ENCODE measurements around the gene NEIL3. TPM values are rescaled to one million over a fixed set of nuclear protein-coding genes. Genes with fewer than 3 reads are reported as not detected.

The NEIL3 gene
- total RNA-seq, 1 experiment from 2014 or later, result 6.3 TPM

DNA sequence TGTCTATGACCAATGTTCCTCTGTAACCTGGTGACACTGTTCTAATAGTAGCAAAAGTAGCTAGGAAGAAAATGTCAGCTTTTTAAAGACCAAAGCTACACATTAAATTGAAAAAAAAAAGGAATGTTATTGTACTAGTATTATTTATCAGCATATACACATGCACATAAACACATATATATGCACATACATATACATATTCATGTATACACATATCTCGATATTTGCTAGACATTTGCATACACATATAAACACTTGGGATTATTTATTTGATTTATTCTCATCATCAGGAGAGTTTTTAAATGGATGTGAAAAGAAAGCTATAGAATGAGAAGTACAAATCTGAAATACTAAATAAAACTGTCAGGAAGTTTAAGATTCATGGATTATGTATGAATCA, 21.3 kb upstream of the NEIL3 start:
- Histone ChIP-seq H2BK12ac (ENCODE audit: insufficient read length, low read depth, low read length) (no peak overlapping the region), H3K23ac (ENCODE audit: insufficient read length, low read depth, low read length) (no peak overlapping the region), H2BK5ac (ENCODE audit: insufficient read length, low read length) (no peak overlapping the region), H4K5ac (ENCODE audit: insufficient read length, low read depth, low read length) (no peak overlapping the region), H2BK20ac (ENCODE audit: low read depth, low read length, poor library complexity, severe bottlenecking) (no peak overlapping the region), H4K20me1 (ENCODE audit: control insufficient read depth, insufficient read depth, insufficient read length) (no peaks in the 10 kb centered on the region), H3K14ac (ENCODE audit: insufficient read depth, low read length) (no peak overlapping the region), H4K91ac (ENCODE audit: insufficient read length, low read depth, low read length) (no peak overlapping the region), H3K9ac (ENCODE audit: extremely low read depth, insufficient read length, low read length) (no peak overlapping the region), H3K4me2 (ENCODE audit: insufficient read depth, insufficient read length, low read length) (no peak overlapping the region), H3K79me2 (ENCODE audit: insufficient read depth, low read length) (no peaks in the 10 kb centered on the region), H3K27me3 (ENCODE audit: insufficient read depth, low read length) (no peaks in the 10 kb centered on the region), H3T11ph (ENCODE audit: low read length) (no peak overlapping the region), H3K27ac (ENCODE audit: insufficient read length, low read depth, low read length) (no peak overlapping the region), H2AK5ac (ENCODE audit: insufficient read length, low read length) (no peak overlapping the region), H2BK15ac (ENCODE audit: low read depth, low read length) (no peak overlapping the region), H3K18ac (ENCODE audit: insufficient read length, low read depth, low read length) (no peak overlapping the region), H3K56ac (ENCODE audit: insufficient read length, low read depth, low read length) (no peak overlapping the region), H2AFZ (ENCODE audit: low read length) (no peak overlapping the region), H3K9me3 (ENCODE audit: control insufficient read depth, low read depth, low read length) (no peaks in the 10 kb centered on the region), H3K23me2 (ENCODE audit: insufficient read length, low read depth, low read length, poor library complexity, severe bottlenecking) (no peaks in the 10 kb centered on the region), H2BK120ac (ENCODE audit: low read depth, low read length, poor library complexity, severe bottlenecking) (no peak overlapping the region), H3K4me1 (ENCODE audit: insufficient read depth, low read length) (no peaks in the 10 kb centered on the region), H4K8ac (replicated peaks; ENCODE audit: insufficient read length, low read depth, low read length) (no peak overlapping the region), H3K4ac (ENCODE audit: low read depth, low read length) (no peak overlapping the region), H3K79me1 (ENCODE audit: insufficient read depth, low read depth, low read length, poor library complexity, severe bottlenecking) (no peaks in the 10 kb centered on the region)
- DNase-seq, result no peak
- TF ChIP-seq, protein P1, sequence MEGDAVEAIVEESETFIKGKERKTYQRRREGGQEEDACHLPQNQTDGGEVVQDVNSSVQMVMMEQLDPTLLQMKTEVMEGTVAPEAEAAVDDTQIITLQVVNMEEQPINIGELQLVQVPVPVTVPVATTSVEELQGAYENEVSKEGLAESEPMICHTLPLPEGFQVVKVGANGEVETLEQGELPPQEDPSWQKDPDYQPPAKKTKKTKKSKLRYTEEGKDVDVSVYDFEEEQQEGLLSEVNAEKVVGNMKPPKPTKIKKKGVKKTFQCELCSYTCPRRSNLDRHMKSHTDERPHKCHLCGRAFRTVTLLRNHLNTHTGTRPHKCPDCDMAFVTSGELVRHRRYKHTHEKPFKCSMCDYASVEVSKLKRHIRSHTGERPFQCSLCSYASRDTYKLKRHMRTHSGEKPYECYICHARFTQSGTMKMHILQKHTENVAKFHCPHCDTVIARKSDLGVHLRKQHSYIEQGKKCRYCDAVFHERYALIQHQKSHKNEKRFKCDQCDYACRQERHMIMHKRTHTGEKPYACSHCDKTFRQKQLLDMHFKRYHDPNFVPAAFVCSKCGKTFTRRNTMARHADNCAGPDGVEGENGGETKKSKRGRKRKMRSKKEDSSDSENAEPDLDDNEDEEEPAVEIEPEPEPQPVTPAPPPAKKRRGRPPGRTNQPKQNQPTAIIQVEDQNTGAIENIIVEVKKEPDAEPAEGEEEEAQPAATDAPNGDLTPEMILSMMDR (conservative IDR thresholded peaks at IDR 0.05), result no peak
- Mint-ChIP-seq H3K9me3 (no peaks in the 10 kb centered on the region), H3K4me1 (no peaks in the 10 kb centered on the region), H3K27me3 (ENCODE audit: low read depth) (no peaks in the 10 kb centered on the region), H3K36me3 (ENCODE audit: insufficient read depth in 1 of 3, low read depth in 3 of 3) (no peaks in the 10 kb centered on the region), H3K4me3 (no peak overlapping the region), H3K27ac (no peak overlapping the region)
- no CpG with 5 or more reads among the region's 1 CpG for WGBS (ENCODE audit: extremely low coverage, insufficient read length, low lambda C conversion rate)

Measured in H9 (cell line).